Endothelial cell of umbilical vein (primary cell): ENCODE measurements around the gene OR10J1. TPM values are rescaled to one million over a fixed set of nuclear protein-coding genes. Genes with fewer than 3 reads are reported as not detected.
"Not testable (repeated sequence)": the region's sequence is repeated elsewhere in the genome, so short reads cannot be mapped to it uniquely, and the experiment has no call there.

Experiments used
- BruUV-seq: library from RNA; stranded (reverse); fragments of 400-500 nt; replicated peaks from 2 replicates; lab custom pipeline; 2021; lab: Mats Ljungman, UMichigan
- CTCF ChIA-PET: fragments of 300-600, 350-600 bp; sonication (Branson Sonifier 250); formaldehyde crosslinking; loops from one replicate; lab custom pipeline; 2021; ENCODE audit warnings: antibody characterized with exemption, inconsistent platforms; lab: Charles Lee
- POLR2A ChIA-PET: fragments of 300-600, 350-600 bp; sonication (Branson Sonifier 250); formaldehyde crosslinking; loops from one replicate; lab custom pipeline; 2021; ENCODE audit warnings: antibody characterized with exemption, inconsistent platforms; lab: Charles Lee
- DNase-seq: peaks from one replicate; pipeline ENCODE4 v3.0.0-alpha.2; 2011; ENCODE audit warnings: low read depth, low spot score
- FAIRE-seq: peaks from 2 replicates; lab custom pipeline; 2011; peaks lifted over from hg19 to GRCh38; lab: Jason Lieb, UNC
- H2AFZ ChIP-seq: 2 replicates; pipeline ENCODE4 v1.6.0; 2012; ENCODE audit warnings: low read depth, low read length, control low read depth, inconsistent platforms
- H3K27ac ChIP-seq: 2 replicates; pipeline ENCODE4 v1.5.1; 2011; ENCODE audit warnings: low read depth, mild to moderate bottlenecking, control low read depth, low read length, moderate library complexity; ENCODE audit not compliant: insufficient read depth
- H3K27me3 ChIP-seq, 2 experiments: 2 replicates each; pipeline versions ENCODE4 v1.6.0 to v1.6.1; 2011; ENCODE audit warnings: low read length in 2 of 2, mixed read lengths in 1 of 2; ENCODE audit not compliant: control insufficient read depth in 2 of 2, insufficient read depth in 2 of 2
- H3K36me3 ChIP-seq, 2 experiments: 2 replicates in 1 of 2; 3 replicates in 1 of 2; pipeline ENCODE4 v1.5.1; 2011; ENCODE audit warnings: low read length in 2 of 2, mild to moderate bottlenecking in 1 of 2, moderate library complexity in 1 of 2; ENCODE audit not compliant: control insufficient read depth in 2 of 2, insufficient read depth in 2 of 2; ENCODE audit errors: extremely low read depth in 1 of 2
- H3K4me1 ChIP-seq: 3 replicates; pipeline ENCODE4 v1.5.1; 2011; ENCODE audit warnings: mild to moderate bottlenecking, low read length; ENCODE audit not compliant: control insufficient read depth, insufficient read depth; ENCODE audit errors: extremely low read depth
- H3K4me2 ChIP-seq: 2 replicates; pipeline ENCODE4 v1.6.1; 2011; ENCODE audit warnings: low read length, control low read depth, mixed read lengths; ENCODE audit not compliant: insufficient read depth
- H3K4me3 ChIP-seq, 3 experiments: fragments of 200-600 bp in 1 of 3; sonication (generic), shearing (Covaris generic) in 1 of 3; replicated peaks in 1 of 3; 2 replicates each; pipeline ENCODE4 v1.5.1; 2011 to 2016; ENCODE audit warnings: control low read depth in 3 of 3, low read length in 3 of 3, mild to moderate bottlenecking in 2 of 3, inconsistent platforms in 1 of 3, low read depth in 1 of 3, moderate library complexity in 1 of 3; ENCODE audit not compliant: insufficient read depth in 1 of 3
- H3K79me2 ChIP-seq: 2 replicates; pipeline ENCODE4 v1.6.0; 2012; ENCODE audit warnings: low read length, inconsistent platforms; ENCODE audit not compliant: control insufficient read depth, insufficient read depth
- H3K9ac ChIP-seq: replicated peaks from 2 replicates; pipeline ENCODE3; 2011; ENCODE audit warnings: low read length, control low read depth; ENCODE audit not compliant: insufficient read depth; ENCODE audit errors: extremely low read depth
- H3K9me1 ChIP-seq: replicated peaks from 3 replicates; pipeline ENCODE4 v1.6.0; 2011; ENCODE audit warnings: mild to moderate bottlenecking, low read length; ENCODE audit not compliant: control insufficient read depth, insufficient read depth; ENCODE audit errors: extremely low read depth
- H3K9me3 ChIP-seq: replicated peaks from 2 replicates; pipeline ENCODE4 v1.5.1; 2012; ENCODE audit warnings: low read length, inconsistent platforms; ENCODE audit not compliant: control insufficient read depth, insufficient read depth
- H4K20me1 ChIP-seq: replicated peaks from 2 replicates; pipeline ENCODE3; 2011; ENCODE audit warnings: mild to moderate bottlenecking, low read length; ENCODE audit not compliant: control insufficient read depth, insufficient read depth; ENCODE audit errors: extremely low read depth
- GATA2 ChIP-seq: IDR thresholded peaks from 2 replicates; pipeline ENCODE4 v1.7.0; 2011; ENCODE audit warnings: low read depth, mild to moderate bottlenecking, moderate library complexity, mixed read lengths, low read length; ENCODE audit not compliant: insufficient read length, insufficient read depth
- JUN ChIP-seq: IDR thresholded peaks from 2 replicates; pipeline ENCODE4 v1.6.1; 2011; ENCODE audit warnings: borderline replicate concordance, low read depth; ENCODE audit not compliant: insufficient read length, insufficient read depth
- dilution Hi-C: fragments of 300-500 bp; cut with MboI; formaldehyde crosslinking; loops from one replicate; pipeline ENCODE4 v1.15.0; 2019; ENCODE audit warnings: low sequenced_read_pairs; ENCODE audit not compliant: extremely low pct_ligation_motif_present
- intact Hi-C: fragments of 100-400 bp; cut with micrococcal nuclease; formaldehyde crosslinking; loops from one replicate; pipeline ENCODE4 v1.10.0; 2022
- polyA plus RNA-seq, 4 experiments: library from polyadenylated mRNA; depleted of rRNA in 3 of 4; stranded (reverse) in 3 of 4; unstranded in 1 of 4; fragments of >200 nt; gene quantifications; 2 replicates each; pipeline versions ENCODE4 v1.2.1 to v1.2.3, GENCODE V29; 2011 to 2012; ENCODE audit warnings: missing spikeins in 1 of 4
- total RNA-seq: library from RNA; stranded (reverse); gene quantifications from 2 replicates; pipeline ENCODE4 v1.2.3, GENCODE V29; 2021
- TF ChIP-seq, protein P1 (sequence below), 2 donors: IDR thresholded peaks; 1 replicate in 1 of 2; 2 replicates in 1 of 2; pipeline ENCODE4 v1.5.1; 2011; ENCODE audit warnings: low read length in 2 of 2, mild to moderate bottlenecking in 2 of 2, moderate library complexity in 2 of 2, control low read depth in 1 of 2, inconsistent platforms in 1 of 2, low read depth in 1 of 2; ENCODE audit not compliant: insufficient read depth in 1 of 2; ENCODE audit errors: extremely low read depth in 1 of 2
- TF ChIP-seq, protein P2 (sequence below): IDR thresholded peaks from 2 replicates; pipeline ENCODE4 v1.6.1; 2011; ENCODE audit not compliant: insufficient read depth, insufficient read length

OR10J1 gene
- total and polyA plus RNA-seq, 2 donors (not counting 3 experiments of a cell fraction or from before 2014, with no cell fraction given), result not detected

DNA sequence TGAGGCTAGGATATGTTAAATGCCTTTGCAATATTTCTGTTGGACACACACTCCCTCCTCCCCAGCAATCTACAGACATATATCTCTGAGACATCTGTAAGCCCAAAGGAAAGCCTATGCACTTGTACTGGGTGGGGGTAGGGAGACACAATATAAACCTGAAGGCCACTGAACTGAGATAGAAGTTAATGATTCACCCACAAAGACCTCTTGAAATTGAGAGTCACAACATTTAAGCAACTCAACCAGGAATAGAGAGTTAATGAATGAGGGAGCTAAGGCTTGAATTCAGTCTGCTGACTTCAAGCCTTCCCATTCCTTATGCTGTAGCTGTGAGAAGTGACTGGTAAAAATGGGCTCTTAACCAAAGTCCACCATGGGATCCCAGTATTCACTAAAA, 5.0 kb downstream of the OR10J1 start:
- peaks cover 17% of the 10 kb centered on the region for H3K4me1 ChIP-seq
- BruUV-seq, result no TSS peak
- DNase-seq (no peak), FAIRE-seq (no peak)
- no peak overlapping the region for H2AFZ ChIP-seq
- H4K20me1 ChIP-seq, result no peaks in the 10 kb centered on the region
- H3K9me1 ChIP-seq, result no peaks in the 10 kb centered on the region
- H3K4me3 ChIP-seq, result no peak overlapping the region
- dilution Hi-C loops (no loop called here), intact Hi-C loops (no loop called here)
- H3K36me3 ChIP-seq, result no peaks in the 10 kb centered on the region
- no peaks in the 10 kb centered on the region for H3K27me3 ChIP-seq
- TF ChIP-seq, protein P1, sequence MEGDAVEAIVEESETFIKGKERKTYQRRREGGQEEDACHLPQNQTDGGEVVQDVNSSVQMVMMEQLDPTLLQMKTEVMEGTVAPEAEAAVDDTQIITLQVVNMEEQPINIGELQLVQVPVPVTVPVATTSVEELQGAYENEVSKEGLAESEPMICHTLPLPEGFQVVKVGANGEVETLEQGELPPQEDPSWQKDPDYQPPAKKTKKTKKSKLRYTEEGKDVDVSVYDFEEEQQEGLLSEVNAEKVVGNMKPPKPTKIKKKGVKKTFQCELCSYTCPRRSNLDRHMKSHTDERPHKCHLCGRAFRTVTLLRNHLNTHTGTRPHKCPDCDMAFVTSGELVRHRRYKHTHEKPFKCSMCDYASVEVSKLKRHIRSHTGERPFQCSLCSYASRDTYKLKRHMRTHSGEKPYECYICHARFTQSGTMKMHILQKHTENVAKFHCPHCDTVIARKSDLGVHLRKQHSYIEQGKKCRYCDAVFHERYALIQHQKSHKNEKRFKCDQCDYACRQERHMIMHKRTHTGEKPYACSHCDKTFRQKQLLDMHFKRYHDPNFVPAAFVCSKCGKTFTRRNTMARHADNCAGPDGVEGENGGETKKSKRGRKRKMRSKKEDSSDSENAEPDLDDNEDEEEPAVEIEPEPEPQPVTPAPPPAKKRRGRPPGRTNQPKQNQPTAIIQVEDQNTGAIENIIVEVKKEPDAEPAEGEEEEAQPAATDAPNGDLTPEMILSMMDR (IDR thresholded peaks at IDR 0.05; ENCODE audit: extremely low read depth in 1 of 2, insufficient read depth in 1 of 2, low read depth in 1 of 2, low read length in 2 of 2), result no peak
- TF ChIP-seq, protein P2, sequence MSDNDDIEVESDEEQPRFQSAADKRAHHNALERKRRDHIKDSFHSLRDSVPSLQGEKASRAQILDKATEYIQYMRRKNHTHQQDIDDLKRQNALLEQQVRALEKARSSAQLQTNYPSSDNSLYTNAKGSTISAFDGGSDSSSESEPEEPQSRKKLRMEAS, result no peak
- no peaks in the 10 kb centered on the region for H3K9me3 ChIP-seq
- H3K79me2 ChIP-seq, result no peaks in the 10 kb centered on the region
- CTCF ChIA-PET, result no interaction called here
- POLR2A ChIA-PET, result no interaction called here
- no peak overlapping the region for H3K9ac ChIP-seq
- no peak overlapping the region for H3K27ac ChIP-seq
- H3K4me2 ChIP-seq, result no peak overlapping the region

DNA sequence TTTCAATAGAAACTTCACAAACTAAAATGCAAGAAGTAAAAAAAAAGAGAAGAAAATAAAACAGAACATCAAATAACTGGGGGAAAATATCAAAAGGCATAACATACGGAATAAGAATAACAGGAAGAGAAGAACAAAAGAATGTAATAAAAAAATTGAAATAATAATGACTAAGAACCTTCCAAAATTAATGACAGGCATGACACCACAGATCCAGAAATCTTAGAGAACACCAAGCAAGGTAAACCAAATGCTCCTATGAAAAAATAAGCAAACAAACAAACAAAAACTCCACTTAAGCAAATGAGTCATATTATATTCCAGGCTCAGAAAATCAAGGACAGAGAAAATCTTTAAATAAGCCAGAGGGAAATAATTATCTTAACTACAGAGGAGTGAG, 8.7 kb downstream of the OR10J1 start:
- FAIRE-seq (no peak), DNase-seq (peak; percentile 65)
- Histone ChIP-seq H4K20me1 (no peaks in the 10 kb centered on the region), H3K4me1 (peaks cover 17% of the 10 kb centered on the region), H3K36me3 (no peaks in the 10 kb centered on the region), H3K9me1 (no peaks in the 10 kb centered on the region), H3K9ac (peak overlapping the region; percentile 23), H3K4me3 (no peak overlapping the region), H3K27ac (peak overlapping the region; percentile 71), H3K79me2 (no peaks in the 10 kb centered on the region), H2AFZ (no peak overlapping the region), H3K4me2 (peak overlapping the region; percentile 64), H3K27me3 (no peaks in the 10 kb centered on the region), H3K9me3 (no peaks in the 10 kb centered on the region)
- intact Hi-C loops (loop anchor here (2.0 kb wide), 2 partner anchors 25 to 39 kb away; no protein-coding TSS in a partner anchor), dilution Hi-C loops (no loop called here)
- TF ChIP-seq JUN (peak; percentile 23), GATA2 (no peak)
- TF ChIP-seq, protein P2, result no peak
- TF ChIP-seq, protein P1 (IDR thresholded peaks at IDR 0.05; ENCODE audit: extremely low read depth in 1 of 2, insufficient read depth in 1 of 2, low read depth in 1 of 2, low read length in 2 of 2), result no peak
- ChIA-PET POLR2A (no interaction called here), CTCF (no interaction called here)
- BruUV-seq, result no TSS peak

DNA sequence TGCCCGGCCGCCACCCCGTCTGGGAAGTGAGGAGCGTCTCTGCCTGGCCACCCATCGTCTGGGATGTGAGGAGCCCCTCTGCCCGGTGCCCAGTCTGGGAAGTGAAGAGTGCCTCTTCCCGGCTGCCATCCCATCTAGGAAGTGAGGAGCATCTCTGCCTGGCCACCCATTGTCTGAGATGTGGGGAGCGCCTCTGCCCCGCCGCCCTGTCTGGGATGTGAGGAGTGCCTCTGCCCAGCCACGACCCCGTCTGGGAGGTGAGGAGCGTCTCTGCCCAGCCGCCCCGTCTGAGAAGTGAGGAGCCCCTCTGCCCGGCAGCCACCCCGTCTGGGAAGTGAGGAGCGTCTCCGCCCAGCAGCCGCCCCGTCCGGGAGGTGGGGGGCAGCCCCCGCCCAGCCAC, 10.1 kb downstream of the OR10J1 start:
- H3K4me2 ChIP-seq, H3K36me3 ChIP-seq, H3K27me3 ChIP-seq, DNase-seq, POLR2A ChIA-PET, H3K4me3 ChIP-seq, BruUV-seq, FAIRE-seq, H3K9me3 ChIP-seq, H3K79me2 ChIP-seq, H3K9me1 ChIP-seq, CTCF ChIA-PET, dilution Hi-C loops, H3K9ac ChIP-seq, H2AFZ ChIP-seq, H4K20me1 ChIP-seq, H3K27ac ChIP-seq: not testable (repeated sequence)
- H3K4me1 ChIP-seq, result peaks cover 17% of the 10 kb centered on the region
- intact Hi-C loops, result loop anchor here (2.0 kb wide), 2 partner anchors 23 to 41 kb away; no protein-coding TSS in a partner anchor
